ENCODE data around the gene TNIP2. TPM values are rescaled to one million over a fixed set of nuclear protein-coding genes. Genes with fewer than 3 reads are reported as not detected.
A peak's percentile ranks its signal among the peaks of the same experiment; 100 is the strongest.

TNIP2 gene
- total RNA-seq, 2 donors from 2014 or later = 67.3 to 84.8 TPM

GRCh38 chr4:2802618-2803531 lies 46.7 kb upstream of the TNIP2 start:
- H3K4me1 ChIP-seq (ENCODE audit: control insufficient read depth in 1 of 2, low read depth in 2 of 2) = peaks cover 31 to 39% of the 10 kb centered on the region in 2 donors
- ATAC-seq (ENCODE audit: insufficient number of reproducible peaks, low FRiP score, low read depth) (no peak), DNase-seq (ENCODE audit: low spot score) (no peak)
- no peak overlapping the region for H3K27ac ChIP-seq
- no peak for TF ChIP-seq CTCF (IDR thresholded peaks at IDR 0.05)
- H3K9me3 ChIP-seq = no peaks in the 10 kb centered on the region
- H3K4me3 ChIP-seq = no peak overlapping the region
- H3K27me3 ChIP-seq (replicated peaks; ENCODE audit: insufficient read depth) = no peaks in the 10 kb centered on the region
- H3K36me3 ChIP-seq = no peaks in the 10 kb centered on the region

GRCh38 chr4:2800691-2801596 lies 44.8 kb upstream of the TNIP2 start:
- Histone ChIP-seq H3K27me3 (replicated peaks; ENCODE audit: insufficient read depth) (no peaks in the 10 kb centered on the region), H3K27ac (peak overlapping the region; percentile 19 to 25), H3K9me3 (no peaks in the 10 kb centered on the region), H3K4me3 (peak overlapping the region; percentile 28), H3K4me1 (ENCODE audit: control insufficient read depth in 1 of 2, low read depth in 2 of 2) (peaks cover 23 to 24% of the 10 kb centered on the region in 2 donors), H3K36me3 (no peaks in the 10 kb centered on the region)
- no peak for ATAC-seq (ENCODE audit: insufficient number of reproducible peaks, low FRiP score, low read depth)
- no peak for DNase-seq (ENCODE audit: low spot score)
- TF ChIP-seq CTCF (IDR thresholded peaks at IDR 0.05) = no peak

GRCh38 chr4:2799971-2800690 lies 44.0 kb upstream of the TNIP2 start:
- Histone ChIP-seq H3K27ac (peak overlapping the region; percentile 7 to 19), H3K27me3 (replicated peaks; ENCODE audit: insufficient read depth) (no peaks in the 10 kb centered on the region), H3K4me3 (peak overlapping the region; percentile 28), H3K4me1 (ENCODE audit: control insufficient read depth in 1 of 2, low read depth in 2 of 2) (peaks cover 19 to 29% of the 10 kb centered on the region in 2 donors), H3K9me3 (no peaks in the 10 kb centered on the region), H3K36me3 (no peaks in the 10 kb centered on the region)
- TF ChIP-seq CTCF (IDR thresholded peaks at IDR 0.05) = no peak
- ATAC-seq (ENCODE audit: insufficient number of reproducible peaks, low FRiP score, low read depth) (no peak), DNase-seq (ENCODE audit: low spot score) (no peak)

GRCh38 chr4:2799224-2799911 lies 43.2 kb upstream of the TNIP2 start:
- H3K36me3 ChIP-seq = no peaks in the 10 kb centered on the region
- no peaks in the 10 kb centered on the region for H3K27me3 ChIP-seq (replicated peaks; ENCODE audit: insufficient read depth)
- H3K27ac ChIP-seq = peak overlapping the region; percentile 19 to 42
- peaks cover 14 to 37% of the 10 kb centered on the region in 2 donors for H3K4me1 ChIP-seq (ENCODE audit: control insufficient read depth in 1 of 2, low read depth in 2 of 2)
- no peaks in the 10 kb centered on the region for H3K9me3 ChIP-seq
- ATAC-seq (ENCODE audit: insufficient number of reproducible peaks, low FRiP score, low read depth) (no peak), DNase-seq (ENCODE audit: low spot score) (peak; percentile 0)
- TF ChIP-seq CTCF (IDR thresholded peaks at IDR 0.05) = no peak
- peak overlapping the region; percentile 40 for H3K4me3 ChIP-seq

All from thoracic aorta (tissue), 2 donors.